ENCODE data around the gene TBC1D24.
"Not testable (repeated sequence)": the region's sequence is repeated elsewhere in the genome, so short reads cannot be mapped to it uniquely, and the experiment has no call there.

Gene TBC1D24

DNA sequence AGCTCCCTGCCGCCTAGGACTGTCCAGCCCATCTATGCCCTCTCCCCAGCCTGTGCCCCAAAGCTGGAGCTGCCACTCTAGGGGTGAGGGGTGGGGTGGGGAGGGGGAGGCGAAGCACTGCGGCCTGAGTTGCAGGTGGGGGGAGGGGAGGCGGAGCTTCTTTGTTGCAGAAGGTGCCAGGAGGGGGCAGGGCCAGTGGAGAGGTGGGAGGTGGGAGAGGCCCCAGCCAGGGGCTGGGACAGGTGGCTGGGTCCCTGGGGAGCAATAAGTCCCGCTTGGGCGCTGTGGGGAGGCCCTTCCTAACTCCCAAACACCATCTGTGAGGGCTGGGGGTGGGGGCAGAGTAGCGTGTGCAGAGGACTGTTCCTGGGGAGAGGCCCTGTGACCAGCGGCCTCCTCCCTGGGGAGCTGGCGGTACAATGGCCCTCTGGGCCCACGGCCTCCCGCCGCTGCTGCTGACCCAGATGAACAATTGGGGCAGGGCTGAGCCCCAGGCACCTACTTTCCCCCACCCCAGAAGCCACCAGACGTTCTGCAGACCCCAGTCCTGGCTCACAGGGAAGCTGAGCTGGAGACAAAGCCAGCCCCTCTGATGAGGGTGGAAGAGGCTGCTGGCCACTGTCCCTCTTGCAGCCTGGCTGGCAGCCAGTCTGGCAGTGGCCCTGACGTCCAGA lies 6.1 kb upstream of the TBC1D24 start:
- DNase-seq (ENCODE audit: low read depth in 4 of 4, low spot score in 1 of 4): no peak

DNA sequence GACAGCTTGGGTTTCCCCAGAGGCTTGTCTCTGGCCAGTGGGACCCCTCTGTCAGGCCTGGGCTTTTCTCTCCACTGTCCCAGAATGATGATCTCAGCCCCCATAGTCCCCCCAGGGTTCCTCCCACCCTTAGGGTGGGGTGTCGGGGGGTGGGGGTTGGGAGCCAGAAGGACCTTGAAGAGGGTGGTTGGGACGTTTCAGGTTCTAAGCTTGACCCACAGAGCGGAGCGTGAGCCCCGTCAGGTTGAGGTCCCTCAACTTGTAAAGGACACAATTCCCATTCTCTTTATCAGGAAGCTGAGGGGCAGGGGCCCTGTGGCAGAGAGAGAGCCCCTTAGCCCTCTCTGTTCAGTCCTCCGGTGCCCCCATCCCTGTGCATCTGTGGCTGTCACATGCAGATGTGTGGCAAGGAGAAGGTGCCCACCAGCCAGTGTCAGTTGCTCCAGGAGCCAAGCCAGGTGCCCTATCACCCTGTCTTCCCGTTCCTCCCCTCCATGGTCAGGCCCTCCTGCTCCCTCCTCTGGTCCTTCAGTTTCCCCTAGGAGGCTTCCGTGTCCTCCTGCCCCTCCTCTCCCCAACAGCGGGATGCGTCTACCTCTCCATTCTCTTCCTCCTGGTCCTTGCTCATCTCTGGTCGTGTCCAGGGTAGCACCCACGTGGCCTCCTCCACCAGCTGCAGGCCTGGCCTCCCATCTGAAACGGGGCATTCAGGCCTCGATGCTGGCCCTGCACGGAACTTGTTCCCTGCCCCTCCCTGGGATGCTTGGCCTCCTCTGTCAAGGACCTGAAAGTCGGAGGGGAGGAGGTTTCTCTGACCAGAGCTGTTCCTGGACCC lies 5.3 kb upstream of the TBC1D24 start:
- DNase-seq (ENCODE audit: low read depth in 4 of 4, low spot score in 1 of 4): no peak

DNA sequence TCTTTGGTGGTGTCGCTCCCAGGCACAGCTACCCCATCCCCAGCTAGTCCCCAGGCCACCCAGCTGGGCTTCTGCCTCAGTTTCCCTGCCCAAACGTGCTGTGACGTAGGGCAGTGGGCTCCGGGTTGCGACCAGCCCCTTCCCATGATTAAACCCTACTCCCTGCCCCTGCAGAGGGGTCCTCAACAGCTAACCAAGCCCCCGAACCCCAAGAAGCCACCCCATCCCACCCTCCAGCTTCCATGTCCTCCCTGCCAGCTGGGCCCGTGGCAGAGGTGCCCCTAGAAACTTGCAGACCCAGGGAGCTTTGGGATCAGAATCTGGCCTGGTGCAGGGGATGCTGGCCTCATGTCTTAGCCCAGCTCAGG lies 4.7 kb upstream of the TBC1D24 start:
- DNase-seq (ENCODE audit: low read depth in 4 of 4, low spot score in 1 of 4): no peak

DNA sequence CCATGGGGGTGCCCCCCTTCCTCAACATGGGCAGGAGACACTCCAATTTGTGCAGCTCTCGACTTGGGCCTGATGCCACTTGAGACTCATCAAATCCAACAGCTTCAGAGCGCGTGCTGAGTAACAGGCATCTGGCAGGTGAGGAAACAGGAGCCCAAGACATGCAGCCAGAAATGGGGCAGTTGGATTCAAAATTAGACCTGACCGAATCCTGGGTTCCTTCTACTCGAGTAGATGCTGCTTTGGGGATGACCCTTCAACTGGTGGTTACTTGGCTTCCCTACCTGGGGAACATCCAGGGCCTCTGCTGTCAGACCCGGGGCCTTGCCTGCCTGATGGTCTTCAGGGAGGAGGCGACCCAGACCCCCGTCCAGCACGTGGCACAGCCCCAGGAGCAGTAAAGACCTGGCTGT lies 4.3 kb upstream of the TBC1D24 start:
- DNase-seq (ENCODE audit: low read depth in 4 of 4, low spot score in 1 of 4): no peak

DNA sequence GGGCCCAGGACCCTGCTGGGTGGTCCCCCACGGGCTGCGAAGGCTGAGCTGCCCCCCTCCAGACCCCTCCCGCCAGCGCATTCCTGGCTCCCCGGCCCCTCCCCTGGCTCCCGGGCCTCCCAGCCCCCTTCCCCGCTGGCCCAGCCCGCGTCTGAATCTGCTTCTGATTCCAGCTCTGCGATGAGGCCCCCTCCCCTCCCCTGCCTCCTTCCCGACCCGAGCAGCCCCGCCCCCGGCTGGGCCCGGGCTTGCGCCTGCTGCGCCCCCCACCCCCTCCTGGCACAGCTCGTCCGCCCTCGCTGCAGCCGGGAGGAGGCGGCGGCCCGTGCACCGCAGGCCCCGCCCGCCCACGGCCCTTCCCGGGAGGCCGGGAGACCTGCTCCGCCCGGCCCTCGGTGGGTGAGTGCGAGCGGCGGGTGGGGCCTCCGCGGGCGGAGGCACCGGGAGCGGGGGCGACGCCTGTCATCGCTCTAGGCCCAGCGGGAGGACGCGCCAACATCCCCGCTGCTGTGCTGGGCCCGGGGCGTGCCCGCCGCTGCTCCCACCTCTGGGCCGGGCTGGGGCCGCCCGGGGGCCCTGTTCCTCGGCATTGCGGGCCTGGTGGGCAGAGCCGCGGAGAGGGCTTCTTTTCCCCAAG lies 3.8 kb upstream of the TBC1D24 start, which contains the start of gene NTN3:
NTN3 (plus strand) TSS at position 282 of the 637 bp plus-strand sequence. CDS start 405 bp downstream, outside the sequence.
- no peak for DNase-seq (ENCODE audit: low read depth in 4 of 4, low spot score in 1 of 4)

DNA sequence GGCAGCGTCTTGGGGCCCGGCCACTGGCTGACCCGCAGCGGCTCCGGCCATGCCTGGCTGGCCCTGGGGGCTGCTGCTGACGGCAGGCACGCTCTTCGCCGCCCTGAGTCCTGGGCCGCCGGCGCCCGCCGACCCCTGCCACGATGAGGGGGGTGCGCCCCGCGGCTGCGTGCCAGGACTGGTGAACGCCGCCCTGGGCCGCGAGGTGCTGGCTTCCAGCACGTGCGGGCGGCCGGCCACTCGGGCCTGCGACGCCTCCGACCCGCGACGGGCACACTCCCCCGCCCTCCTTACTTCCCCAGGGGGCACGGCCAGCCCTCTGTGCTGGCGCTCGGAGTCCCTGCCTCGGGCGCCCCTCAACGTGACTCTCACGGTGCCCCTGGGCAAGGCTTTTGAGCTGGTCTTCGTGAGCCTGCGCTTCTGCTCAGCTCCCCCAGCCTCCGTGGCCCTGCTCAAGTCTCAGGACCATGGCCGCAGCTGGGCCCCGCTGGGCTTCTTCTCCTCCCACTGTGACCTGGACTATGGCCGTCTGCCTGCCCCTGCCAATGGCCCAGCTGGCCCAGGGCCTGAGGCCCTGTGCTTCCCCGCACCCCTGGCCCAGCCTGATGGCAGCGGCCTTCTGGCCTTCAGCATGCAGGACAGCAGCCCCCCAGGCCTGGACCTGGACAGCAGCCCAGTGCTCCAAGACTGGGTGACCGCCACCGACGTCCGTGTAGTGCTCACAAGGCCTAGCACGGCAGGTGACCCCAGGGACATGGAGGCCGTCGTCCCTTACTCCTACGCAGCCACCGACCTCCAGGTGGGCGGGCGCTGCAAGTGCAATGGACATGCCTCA lies 3.1 kb upstream of the TBC1D24 start:
- DNase-seq (ENCODE audit: low read depth in 4 of 4, low spot score in 1 of 4): no peak

DNA sequence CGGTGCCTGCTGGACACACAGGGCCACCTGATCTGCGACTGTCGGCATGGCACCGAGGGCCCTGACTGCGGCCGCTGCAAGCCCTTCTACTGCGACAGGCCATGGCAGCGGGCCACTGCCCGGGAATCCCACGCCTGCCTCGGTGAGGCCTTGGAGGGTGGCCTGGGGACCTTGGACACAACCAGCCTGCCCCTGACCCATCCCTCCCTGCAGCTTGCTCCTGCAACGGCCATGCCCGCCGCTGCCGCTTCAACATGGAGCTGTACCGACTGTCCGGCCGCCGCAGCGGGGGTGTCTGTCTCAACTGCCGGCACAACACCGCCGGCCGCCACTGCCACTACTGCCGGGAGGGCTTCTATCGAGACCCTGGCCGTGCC lies 2.5 kb upstream of the TBC1D24 start:
- DNase-seq (ENCODE audit: low read depth in 4 of 4, low spot score in 1 of 4): no peak

DNA sequence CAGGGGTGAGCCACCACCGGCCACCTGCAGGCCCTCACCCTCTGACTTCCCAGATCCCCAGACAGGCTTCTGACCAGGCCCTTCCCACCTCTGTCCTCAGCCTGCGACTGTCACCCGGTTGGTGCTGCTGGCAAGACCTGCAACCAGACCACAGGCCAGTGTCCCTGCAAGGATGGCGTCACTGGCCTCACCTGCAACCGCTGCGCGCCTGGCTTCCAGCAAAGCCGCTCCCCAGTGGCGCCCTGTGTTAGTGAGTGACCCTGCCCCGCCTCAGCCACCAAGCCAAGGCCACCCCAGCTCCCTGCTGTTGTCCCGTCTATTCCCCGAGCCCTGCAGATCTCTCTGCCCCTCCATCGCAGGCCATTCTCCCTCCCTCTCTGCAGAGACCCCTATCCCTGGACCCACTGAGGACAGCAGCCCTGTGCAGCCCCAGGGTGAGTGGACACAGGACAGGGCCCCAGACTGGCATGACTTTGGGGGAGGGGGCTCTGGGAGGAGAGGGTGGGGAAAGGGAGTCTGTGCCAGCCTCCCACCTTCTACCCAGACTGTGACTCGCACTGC lies 2.0 kb upstream of the TBC1D24 start:
- DNase-seq (ENCODE audit: low read depth in 4 of 4, low spot score in 1 of 4): no peak

DNA sequence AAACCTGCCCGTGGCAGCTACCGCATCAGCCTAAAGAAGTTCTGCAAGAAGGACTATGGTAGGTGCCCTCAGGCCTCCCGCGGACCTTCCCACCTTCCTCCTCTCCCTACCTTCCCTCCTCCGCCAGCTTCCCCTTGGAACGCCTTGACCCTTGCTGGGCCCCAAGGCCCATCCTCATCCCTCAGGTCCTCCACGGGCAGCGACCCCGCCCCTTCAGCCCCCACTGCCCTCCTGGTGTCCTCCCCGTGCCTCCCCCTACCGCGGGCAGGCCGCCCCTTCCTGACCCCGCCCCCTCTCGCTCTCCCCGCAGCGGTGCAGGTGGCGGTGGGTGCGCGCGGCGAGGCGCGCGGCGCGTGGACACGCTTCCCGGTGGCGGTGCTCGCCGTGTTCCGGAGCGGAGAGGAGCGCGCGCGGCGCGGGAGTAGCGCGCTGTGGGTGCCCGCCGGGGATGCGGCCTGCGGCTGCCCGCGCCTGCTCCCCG lies 1.4 kb upstream of the TBC1D24 start:
- no peak for DNase-seq (ENCODE audit: low read depth in 4 of 4, low spot score in 1 of 4)

DNA sequence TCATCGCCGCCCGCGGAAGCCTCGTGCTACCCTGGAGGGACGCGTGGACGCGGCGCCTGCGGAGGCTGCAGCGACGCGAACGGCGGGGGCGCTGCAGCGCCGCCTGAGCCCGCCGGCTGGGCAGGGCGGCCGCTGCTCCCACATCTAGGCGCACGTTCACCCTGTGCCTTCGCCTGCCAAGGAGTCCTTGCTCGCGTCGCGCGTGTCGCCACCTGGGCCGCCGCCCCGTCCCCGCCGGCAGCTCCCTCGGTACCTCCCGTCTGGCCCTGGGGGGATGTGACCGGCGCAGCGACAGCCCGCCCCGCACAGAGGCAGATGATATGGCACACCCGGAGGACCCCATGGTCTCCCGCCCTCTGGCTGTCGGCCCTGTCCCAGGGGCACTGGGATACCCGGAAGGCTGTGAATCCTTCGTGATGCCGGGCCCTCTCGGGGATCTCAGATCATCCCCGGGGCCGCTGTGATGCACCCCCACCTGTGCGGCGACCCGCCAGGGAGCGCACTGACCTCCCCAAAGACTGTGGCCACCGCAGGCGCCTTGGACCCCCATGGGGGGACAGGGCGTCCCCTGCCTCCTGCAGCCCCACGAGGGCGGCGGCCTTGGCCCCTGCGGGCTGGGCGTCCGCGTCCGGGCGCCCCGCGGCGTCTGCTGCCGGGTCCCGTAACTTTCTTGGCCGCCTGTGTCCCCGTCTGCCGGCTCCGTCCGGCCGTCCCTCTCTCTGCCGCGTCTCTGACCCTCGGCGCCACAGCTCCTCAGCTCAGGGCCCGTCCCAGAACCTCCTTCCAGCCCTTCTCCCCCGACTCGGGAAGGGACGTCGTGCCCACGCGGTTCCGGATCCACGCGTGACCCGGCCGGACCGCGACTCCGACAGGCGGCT lies 689 bp upstream of the TBC1D24 start:
- DNase-seq (ENCODE audit: low read depth in 4 of 4, low spot score in 1 of 4): no peak

DNA sequence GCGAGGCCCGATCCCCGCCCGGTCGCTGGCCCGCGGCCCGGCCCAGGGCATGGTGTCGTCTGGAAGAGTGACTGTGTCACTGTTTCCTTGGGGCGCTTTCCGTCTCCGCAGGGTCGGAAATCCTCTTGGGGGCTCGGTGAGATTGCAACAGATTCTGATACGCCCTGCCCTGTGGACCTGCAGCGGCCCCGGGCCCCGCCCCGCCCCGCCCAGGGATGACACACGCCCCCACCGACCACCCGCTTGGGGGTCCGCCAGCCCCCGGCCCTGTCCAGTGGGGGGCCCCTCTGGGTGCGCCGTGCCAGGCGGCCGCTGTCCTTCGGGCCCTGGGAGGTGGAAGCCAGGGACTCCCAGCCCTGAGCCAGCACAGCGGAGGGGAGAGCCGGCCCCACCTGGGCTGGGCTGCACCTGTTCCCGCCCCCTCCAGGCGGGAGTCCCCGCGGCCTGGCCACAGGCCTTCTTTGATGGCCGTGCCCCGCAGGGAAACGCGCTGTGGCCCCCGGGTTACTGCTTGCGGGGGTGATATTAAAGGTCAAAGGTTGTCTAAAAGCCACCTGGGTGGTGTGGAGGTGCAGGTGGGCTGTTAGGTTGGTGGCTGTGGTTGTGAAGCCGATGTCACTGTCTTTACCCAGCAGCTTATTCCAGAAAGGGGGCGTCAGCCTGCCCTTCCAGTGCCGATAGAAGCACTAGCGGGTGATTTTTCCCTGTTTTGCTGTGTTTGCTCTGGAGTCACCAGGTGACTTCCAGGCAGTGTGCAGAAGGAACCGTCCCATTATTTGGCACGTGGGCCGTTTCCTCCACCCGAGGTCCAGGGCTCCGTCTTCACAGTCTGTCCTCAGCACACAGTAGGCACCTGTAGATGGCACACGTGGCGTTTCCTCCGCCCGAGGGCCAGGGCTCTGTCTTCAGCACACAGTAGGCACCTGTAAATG lies 752 bp downstream of the TBC1D24 start:
- DNase-seq (ENCODE audit: low read depth in 4 of 4, low spot score in 1 of 4): peak in 1 of 4 experiments; percentile 27

DNA sequence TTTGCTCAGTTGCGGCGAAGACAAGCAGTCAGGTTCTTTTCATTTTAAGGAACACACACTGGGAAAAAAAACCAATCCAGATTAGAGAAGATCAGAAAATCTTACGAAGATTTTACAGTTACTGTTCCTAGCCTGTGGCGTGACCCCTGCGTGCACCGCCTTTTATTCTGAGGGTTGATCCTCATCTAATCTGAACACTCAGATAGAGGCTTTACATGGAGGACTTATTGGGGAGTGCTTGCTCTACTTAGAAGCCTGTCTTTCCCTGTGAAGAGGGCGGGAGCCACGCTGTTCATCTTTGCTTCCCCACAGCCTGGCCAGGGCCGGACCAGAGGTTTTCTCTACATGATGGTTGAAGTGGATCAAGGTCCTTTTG lies 1.4 kb downstream of the TBC1D24 start:
- DNase-seq (ENCODE audit: low read depth in 4 of 4, low spot score in 1 of 4): no peak

DNA sequence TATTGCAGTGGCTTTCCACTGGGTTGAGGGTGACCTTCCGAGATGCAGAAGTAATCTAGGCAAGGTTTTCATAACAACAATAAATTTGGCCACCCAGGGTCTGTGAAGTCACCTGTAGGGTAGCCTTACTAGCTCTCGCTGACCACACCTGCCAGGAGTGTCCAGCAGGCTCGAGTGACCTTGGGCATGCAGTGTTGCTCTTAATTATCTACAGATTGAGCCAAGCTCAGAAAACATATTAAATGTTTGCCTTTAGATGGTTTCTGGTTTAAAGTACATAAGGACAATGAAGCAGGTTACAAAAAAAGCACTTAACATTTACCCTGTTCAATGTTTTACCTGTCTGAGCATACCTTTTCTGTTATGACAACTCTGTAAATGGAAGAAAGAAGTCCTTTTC lies 1.8 kb downstream of the TBC1D24 start:
- no peak for DNase-seq (ENCODE audit: low read depth in 4 of 4, low spot score in 1 of 4)

DNA sequence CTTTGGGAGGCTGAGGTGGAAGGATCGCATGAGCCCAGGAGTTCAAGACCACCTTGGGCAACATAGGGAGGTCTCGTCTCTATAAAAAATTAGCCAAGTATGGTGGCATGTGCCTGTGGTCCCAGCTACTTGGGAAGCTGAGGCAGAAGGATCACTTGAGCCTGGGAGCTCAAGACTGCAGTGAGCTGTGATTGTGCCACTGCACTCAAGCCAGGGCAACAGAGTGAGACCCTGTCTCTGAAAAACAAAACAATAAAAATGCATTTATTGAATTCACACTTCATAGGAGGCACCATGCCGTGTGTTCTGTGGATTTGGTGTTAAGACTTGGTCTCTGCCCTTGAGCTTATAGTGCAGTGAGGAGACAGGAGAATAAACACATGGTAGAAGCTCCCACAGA lies 2.4 kb downstream of the TBC1D24 start:
- DNase-seq (ENCODE audit: low read depth in 4 of 4, low spot score in 1 of 4): no peak

DNA sequence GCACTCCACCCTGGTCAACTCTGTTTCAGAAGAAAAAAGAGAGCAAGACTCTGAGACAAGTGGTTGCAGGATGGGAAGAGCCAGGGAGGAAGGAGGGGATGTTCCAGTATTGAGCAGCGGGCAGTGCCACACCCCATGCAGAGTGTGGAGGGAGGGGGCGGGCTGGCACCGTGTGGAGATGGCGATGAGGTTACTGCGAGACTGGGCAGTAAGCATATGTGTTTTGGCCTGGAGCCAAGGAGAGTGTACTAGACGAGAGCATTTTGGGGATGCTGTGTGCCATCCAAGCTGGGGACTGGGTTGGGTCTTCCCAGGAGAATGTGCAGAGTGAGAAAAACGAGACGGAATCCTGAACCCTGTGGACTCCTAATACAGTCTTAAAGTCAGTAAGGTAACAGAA lies 3.4 kb downstream of the TBC1D24 start:
- DNase-seq (ENCODE audit: low read depth in 4 of 4, low spot score in 1 of 4): no peak

DNA sequence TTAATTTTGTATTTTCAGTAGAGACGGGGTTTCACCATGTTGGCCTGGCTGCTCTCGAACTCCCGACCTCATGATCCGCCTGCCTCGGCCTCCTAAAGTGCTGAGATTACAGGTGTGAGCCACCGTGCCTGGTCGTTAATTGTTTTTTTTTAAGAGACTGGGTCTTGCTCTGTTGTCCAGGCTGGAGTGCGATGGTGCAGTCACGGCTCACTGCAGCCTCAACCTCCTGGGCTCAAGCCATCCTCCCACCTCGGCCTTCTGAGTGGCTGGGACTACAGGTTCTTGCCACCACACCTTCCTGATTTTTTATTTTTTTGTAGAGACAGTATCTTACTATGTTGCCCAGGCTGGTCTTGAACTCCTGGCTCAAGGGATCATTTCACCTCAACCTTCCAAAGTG lies 5.1 kb downstream of the TBC1D24 start:
- not testable (repeated sequence) for DNase-seq (ENCODE audit: low read depth in 4 of 4, low spot score in 1 of 4)

DNA sequence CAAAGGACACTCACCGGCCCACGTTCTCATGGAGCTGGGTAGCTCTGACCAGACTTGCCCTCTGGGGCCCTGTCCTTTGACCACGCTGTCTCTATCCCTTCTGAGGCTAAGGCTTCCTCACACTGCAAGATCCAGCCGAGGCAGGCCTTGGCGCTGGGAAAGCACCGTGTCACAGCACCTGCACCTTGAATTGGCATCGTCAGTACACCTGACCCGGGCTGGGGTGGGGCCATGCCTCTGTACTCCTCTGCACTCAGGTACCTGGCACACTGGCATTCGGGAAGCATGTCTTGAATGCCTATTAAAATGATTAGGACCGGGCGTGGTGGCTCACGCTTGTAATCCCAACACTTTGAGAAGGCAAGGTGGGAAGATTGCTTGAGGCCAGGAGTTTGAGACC lies 6.0 kb downstream of the TBC1D24 start:
- no peak for DNase-seq (ENCODE audit: low read depth in 4 of 4, low spot score in 1 of 4)

DNA sequence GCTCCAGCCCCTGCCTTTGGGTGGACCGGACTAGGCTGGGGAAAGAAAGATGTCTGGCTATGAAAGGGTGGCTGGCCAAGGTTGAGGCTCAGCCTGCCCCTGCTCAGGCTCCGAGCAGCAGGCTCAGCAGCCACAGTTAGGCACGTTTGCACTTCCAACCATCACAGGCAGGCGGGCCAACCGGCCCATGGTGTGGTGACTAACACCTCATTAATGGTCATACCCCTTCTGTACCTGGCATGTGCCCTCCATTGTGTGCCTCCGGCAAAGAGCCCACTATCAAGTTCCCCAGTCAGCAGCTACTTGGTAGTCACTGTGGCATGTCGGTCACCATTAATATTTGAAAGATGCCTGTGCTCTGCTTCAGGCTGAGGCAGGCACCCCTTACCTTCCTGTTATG lies 6.7 kb downstream of the TBC1D24 start:
- no peak for DNase-seq (ENCODE audit: low read depth in 4 of 4, low spot score in 1 of 4)

DNA sequence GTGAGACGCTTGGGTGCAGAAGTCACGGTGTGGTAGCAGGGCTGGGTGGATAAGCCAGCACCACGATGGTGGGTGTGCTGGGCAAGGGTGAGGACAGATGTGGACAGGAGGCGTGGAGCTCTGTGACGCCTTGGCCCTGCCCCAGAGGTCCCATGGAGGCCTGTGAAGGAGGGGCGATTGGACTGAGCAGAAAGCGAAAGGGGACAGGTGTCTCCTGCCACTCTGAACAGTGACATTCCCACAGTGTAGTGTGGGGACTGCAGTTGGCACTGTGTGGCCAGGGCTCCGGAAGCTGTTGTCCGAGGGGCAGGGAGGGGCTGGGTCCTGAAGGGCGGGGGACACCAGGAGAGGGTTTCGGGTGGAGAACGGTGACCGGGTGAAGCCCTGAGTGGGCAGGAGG lies 7.3 kb downstream of the TBC1D24 start:
- no peak for DNase-seq (ENCODE audit: low read depth in 4 of 4, low spot score in 1 of 4)

All from stimulated activated CD4-positive, alpha-beta T cell treated with anti-CD3 and anti-CD28 coated beads, Interleukin-1b, Interleukin-23, amount 100 ng/mL, for 24 hours (primary cell).